Posterior vena cava (tissue), 2 donors: Measurements from ENCODE around the gene MMP7. TPM values are rescaled to one million over a fixed set of nuclear protein-coding genes. Genes with fewer than 3 reads are reported as not detected.

Source experiments
- DNase-seq: peaks from one replicate; pipeline ENCODE4 v3.0.0-alpha.2; 2020; ENCODE audit warnings: low spot score
- intact Hi-C, 2 donors: fragments of 100-400 bp; cut with DNase I; formaldehyde crosslinking; loops; one replicate each; pipeline versions ENCODE4 v1.14.1 to v1.14.2; 2022 to 2023
- long read RNA-seq, 2 donors: library from polyadenylated mRNA; unstranded; transcript quantifications; one replicate each; pipeline ENCODE4 v2.0.0, GENCODE V29; 2020 to 2021
- total RNA-seq, 2 donors: library from RNA; stranded (reverse); fragmentation: NEBNext Ultra II Directional; extraction: Animal tissue kit (Norgen Biotek cat#: 25700); gene quantifications; one replicate each; pipeline ENCODE4 v1.2.1, GENCODE V29; 2021
- donor health status: DM: yes; HTN: yes; CAD: no.
- donor health status: DM: yes; HTN: yes; CAD: no.

Gene MMP7
- not detected for total RNA-seq
- long read RNA-seq, donor 1 = 0 reads
- long read RNA-seq, donor 2 = 0 reads

DNA sequence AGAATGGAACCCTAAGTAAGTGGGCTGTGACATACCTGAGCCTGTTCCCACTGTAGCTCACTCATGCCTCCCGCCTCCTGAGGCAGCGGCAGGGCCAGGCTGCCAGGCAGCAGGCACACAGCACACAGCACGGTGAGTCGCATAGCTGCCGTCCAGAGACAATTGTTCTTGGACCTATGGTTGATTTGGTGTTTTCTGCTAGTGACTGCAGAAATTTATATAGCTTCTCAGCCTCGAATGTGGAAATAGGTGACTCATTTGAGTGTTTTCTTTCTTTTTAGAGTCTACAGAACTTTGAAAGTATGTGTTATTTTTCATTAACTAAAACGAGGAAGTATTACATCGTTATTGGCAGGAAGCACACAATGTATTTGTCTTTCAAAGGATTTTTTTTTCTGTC, at the start of gene MMP7:
MMP7 (minus strand) TSS at position 190 of the 400 bp plus-strand sequence; CDS start at position 143, 47 bp downstream.
- intact Hi-C loops = no loop called here
- DNase-seq = no peak

DNA sequence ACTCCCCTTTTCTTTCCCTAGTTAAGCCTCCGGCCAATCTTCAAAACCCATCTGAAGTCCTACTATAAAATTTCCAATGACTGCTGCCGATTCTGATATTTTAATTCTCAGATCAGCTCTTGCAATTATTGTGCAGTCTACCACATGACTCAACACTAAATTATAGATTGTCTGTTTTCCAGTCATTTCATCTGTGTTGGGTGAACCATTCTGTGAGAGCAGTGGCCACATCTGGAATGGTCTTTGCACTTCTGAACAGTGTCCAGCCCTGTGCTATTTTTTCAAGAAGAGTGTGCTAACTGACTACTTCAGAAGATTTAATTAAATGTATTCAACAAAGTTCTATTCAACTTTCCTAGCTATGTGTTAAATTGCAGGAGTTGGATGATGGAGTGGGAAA, 47.2 kb upstream of the MMP7 start:
- DNase-seq = no peak
- intact Hi-C loops = no loop called here

DNA sequence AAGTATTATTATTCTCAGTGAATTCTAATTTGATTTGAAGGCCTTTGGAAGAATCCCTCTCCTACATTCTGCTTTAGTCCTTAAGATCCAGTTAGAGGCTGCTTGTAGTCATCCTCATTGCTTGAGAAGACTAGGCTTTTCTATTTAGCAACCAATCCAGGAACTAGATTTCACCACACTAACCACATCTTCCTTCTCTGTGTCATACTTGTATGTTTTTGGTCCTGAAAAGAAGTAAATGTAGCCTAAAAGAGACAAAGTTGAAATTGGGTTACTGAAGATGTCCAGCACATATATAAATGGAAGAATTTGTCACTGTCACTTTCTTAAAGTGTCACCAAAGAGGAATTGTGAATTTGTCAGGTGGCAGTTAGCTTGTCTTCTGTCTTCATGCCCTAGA, 46.6 kb upstream of the MMP7 start:
- DNase-seq = no peak
- intact Hi-C loops = no loop called here

- intact Hi-C loops = no loop called here
- no peak for DNase-seq
Measured at GRCh38 chr11:102576350-102576749, 45.8 kb upstream of the MMP7 start.

- no peak for DNase-seq
- intact Hi-C loops = no loop called here
Measured at GRCh38 chr11:102575012-102575411, 44.5 kb upstream of the MMP7 start.

GRCh38 chr11:102573851-102574250, 43.3 kb upstream of the MMP7 start:
- intact Hi-C loops = no loop called here
- no peak for DNase-seq

GRCh38 chr11:102572554-102573220, 42.1 kb upstream of the MMP7 start:
- no peak for DNase-seq
- intact Hi-C loops = no loop called here

GRCh38 chr11:102568851-102569250, 38.3 kb upstream of the MMP7 start:
- no peak for DNase-seq
- intact Hi-C loops = no loop called here

- intact Hi-C loops = no loop called here
- DNase-seq = no peak
Measured at GRCh38 chr11:102566112-102566511, 35.6 kb upstream of the MMP7 start.

- intact Hi-C loops = no loop called here
- DNase-seq = no peak
Measured at GRCh38 chr11:102564110-102564509, 33.6 kb upstream of the MMP7 start.

DNA sequence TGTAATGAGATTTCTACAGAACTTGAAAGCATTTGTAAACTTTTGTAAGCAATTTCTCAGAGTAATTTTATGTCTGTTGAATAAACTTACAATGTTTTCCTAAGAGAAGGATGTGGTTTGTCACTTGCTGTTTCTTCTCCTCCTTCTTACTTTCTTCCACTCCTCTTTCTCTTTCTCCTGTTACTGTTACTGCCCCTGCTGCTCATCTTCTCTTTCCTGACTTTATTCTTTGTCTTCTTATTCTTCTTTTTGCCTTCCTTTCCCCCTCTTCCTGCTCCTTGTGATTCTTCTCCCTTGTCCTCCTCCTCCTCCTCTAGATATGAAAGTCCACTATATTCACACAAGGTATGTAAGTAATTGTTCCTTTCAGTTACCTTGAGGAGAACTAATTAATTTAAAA, 31.1 kb upstream of the MMP7 start:
- intact Hi-C loops = no loop called here
- DNase-seq = no peak

DNA sequence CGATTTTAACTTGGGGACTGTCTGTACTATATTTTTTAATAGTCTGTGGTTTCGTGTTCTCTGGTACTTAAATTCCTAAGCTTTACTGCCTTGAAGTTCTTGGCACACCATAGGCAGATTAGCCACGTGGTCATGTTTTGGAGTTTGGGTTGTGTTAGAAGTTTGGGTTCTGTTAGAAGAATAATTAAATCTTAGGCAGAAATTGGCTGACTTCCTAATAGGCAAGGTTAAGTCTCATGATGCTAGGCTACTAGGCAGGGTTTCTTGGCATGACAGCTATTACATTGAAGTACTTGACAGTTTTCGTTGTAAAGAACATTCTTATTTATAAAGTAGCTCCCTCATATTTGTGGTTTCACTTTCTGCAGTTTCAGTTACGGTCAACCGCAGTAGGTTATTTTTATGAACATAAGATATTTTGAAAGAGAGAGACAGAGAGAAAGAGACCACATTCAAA, 30.0 kb upstream of the MMP7 start:
- DNase-seq = no peak
- intact Hi-C loops = no loop called here

- intact Hi-C loops = no loop called here
- no peak for DNase-seq
Measured at GRCh38 chr11:102559839-102560238, 29.3 kb upstream of the MMP7 start.

DNA sequence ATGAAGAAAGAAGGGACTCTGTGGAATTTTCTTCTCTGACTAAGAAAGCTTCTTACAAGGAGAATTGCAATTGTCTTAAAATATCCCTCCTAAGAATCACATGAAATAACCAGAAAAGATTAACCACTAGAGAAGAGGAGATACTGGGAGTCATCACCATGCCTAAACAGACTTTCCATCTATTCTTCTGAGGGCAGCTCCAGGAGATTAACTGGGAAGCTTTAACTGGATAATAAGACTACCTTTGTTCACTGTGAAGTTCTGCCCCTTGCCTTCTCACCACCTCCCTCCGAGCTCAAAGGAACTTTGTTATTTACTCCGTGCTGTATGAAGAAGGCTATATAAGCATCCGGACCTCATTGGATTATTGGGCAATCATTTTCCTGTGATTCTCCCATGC, 24.5 kb upstream of the MMP7 start:
- intact Hi-C loops = no loop called here
- no peak for DNase-seq

- intact Hi-C loops = no loop called here
- DNase-seq = no peak
Measured at GRCh38 chr11:102553835-102554282, 23.3 kb upstream of the MMP7 start.

DNA sequence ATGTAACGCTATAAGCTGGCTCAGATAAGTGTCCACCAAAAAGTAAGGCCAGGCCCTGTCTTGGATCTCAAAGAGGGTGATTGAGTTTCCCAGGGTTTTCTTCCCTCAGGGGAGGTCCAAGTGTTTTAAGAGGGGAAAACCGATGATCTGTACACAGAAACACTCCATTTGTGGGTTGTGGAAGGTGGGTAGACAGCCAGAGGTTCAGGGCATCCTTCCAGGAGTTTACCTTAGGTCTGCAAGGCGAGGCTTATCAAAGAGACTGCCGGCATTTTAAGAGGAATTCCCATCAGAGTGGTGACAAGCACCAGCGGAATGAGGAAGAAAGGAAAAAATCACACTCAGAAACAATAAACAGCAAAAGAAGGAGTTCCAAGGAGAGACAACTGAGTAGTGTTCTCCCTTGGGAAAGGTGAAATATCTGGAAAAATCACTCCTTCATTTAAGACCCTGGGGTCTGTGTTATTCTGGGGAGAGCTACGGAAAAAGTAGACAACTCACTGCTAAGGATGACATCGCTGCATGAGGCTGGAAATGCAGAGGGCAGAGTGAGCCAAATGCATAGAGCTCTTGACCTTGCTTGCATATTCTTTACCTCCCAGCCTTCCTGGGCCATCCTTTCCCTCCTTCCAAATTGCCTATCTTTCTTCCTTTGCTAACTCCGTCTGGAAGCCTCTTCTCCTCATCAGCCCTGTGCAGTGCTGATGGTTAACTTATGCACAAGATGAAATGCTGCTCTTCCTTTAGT, 22.1 kb upstream of the MMP7 start:
- intact Hi-C loops = no loop called here
- DNase-seq = no peak

DNA sequence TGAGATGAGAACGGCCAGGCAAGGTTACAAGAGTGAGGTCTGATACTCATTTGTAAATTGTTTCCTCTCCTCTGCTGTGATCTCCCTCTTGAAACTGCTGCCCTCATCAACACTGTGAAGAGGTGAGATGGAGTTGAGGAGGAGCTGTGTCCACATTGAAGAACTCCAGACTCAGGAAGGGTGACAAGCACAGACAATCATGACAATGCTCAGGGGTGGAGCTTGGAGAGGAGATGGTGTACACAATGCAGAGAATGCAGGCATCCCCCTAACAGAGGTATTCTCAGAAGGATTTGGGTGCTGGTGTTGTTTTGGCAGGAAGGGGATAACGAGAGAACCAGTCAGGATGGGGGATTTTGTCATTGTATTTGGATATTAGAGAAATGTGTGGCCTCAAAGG, 21.5 kb upstream of the MMP7 start:
- intact Hi-C loops = no loop called here

GRCh38 chr11:102551169-102551781, 20.7 kb upstream of the MMP7 start:
- intact Hi-C loops = no loop called here
- no peak for DNase-seq

More for the DNA sequence above, 21.5 kb upstream of the MMP7 start:
- no peak for DNase-seq

GRCh38 chr11:102546923-102547471, 16.4 kb upstream of the MMP7 start:
- no peak for DNase-seq
- intact Hi-C loops = no loop called here

DNA sequence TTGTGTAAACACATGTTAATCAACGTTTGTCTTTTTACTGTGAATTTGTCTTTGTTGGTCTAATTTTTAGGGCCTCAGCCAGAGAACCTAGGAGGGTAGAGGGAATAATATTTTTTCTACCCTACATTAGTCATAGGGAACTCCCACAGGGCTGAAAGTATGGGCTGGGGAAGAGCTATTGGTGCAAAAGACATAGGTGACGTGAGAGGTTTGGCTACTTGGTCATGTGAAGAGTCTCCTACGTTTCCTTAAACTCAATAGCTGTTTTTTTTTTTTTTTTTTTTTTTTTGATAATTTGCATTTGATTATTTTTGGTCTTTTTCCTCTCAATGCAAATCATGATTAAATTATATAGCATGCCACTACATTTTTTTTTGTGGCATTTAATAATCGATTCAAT, 15.9 kb upstream of the MMP7 start:
- DNase-seq = no peak
- intact Hi-C loops = no loop called here
